H9 (cell line): ENCODE data around the gene RBM14. TPM values are rescaled to one million over a fixed set of nuclear protein-coding genes. Genes with fewer than 3 reads are reported as not detected.

Experiments used
- DNase-seq: peaks from one replicate; pipeline ENCODE4 v3.0.0-alpha.2; 2017
- H2AFZ ChIP-seq: one replicate; pipeline ENCODE4 v1.6.1; 2013; ENCODE audit warnings: mild to moderate bottlenecking, low read length, control low read depth, moderate library complexity
- H2AK5ac ChIP-seq: 2 replicates; pipeline ENCODE4 v1.6.1; 2013; ENCODE audit warnings: low read length, control low read depth, mixed read lengths; ENCODE audit not compliant: insufficient read length
- H2BK120ac ChIP-seq: one replicate; pipeline ENCODE4 v1.6.1; 2013; ENCODE audit warnings: low read depth, mild to moderate bottlenecking, low read length, control low read depth, inconsistent platforms; ENCODE audit not compliant: poor library complexity, severe bottlenecking
- H2BK12ac ChIP-seq: 2 replicates; pipeline ENCODE4 v1.6.1; 2013; ENCODE audit warnings: low read length, control low read depth, mixed read lengths, low read depth; ENCODE audit not compliant: insufficient read length
- H2BK15ac ChIP-seq: 2 replicates; pipeline ENCODE4 v1.6.1; 2013; ENCODE audit warnings: low read depth, low read length, control low read depth
- H2BK20ac ChIP-seq: one replicate; pipeline ENCODE4 v1.6.1; 2013; ENCODE audit warnings: low read depth, mild to moderate bottlenecking, low read length, control low read depth, inconsistent platforms; ENCODE audit not compliant: poor library complexity, severe bottlenecking
- H2BK5ac ChIP-seq: 2 replicates; pipeline ENCODE4 v1.6.1; 2013; ENCODE audit warnings: low read length, control low read depth, mixed read lengths; ENCODE audit not compliant: insufficient read length
- H3K14ac ChIP-seq: 2 replicates; pipeline ENCODE4 v1.6.1; 2013; ENCODE audit warnings: low read length, control low read depth; ENCODE audit not compliant: insufficient read depth
- H3K18ac ChIP-seq: 2 replicates; pipeline ENCODE4 v1.6.1; 2013; ENCODE audit warnings: low read depth, mild to moderate bottlenecking, mixed read lengths, low read length, control low read depth; ENCODE audit not compliant: insufficient read length
- H3K23ac ChIP-seq: 2 replicates; pipeline ENCODE4 v1.6.1; 2013; ENCODE audit warnings: low read length, control low read depth, mixed read lengths, low read depth; ENCODE audit not compliant: insufficient read length
- H3K23me2 ChIP-seq: 2 replicates; pipeline ENCODE4 v1.6.1; 2013; ENCODE audit warnings: low read depth, mild to moderate bottlenecking, mixed read lengths, low read length, control low read depth; ENCODE audit not compliant: insufficient read length, poor library complexity, severe bottlenecking
- H3K27ac ChIP-seq: 2 replicates; pipeline ENCODE4 v1.5.1; 2013; ENCODE audit warnings: low read length, control low read depth, mixed read lengths, low read depth; ENCODE audit not compliant: insufficient read length
- H3K27me3 ChIP-seq: 2 replicates; pipeline ENCODE4 v1.6.1; 2013; ENCODE audit warnings: low read length, control low read depth, inconsistent platforms; ENCODE audit not compliant: insufficient read depth
- H3K4ac ChIP-seq: 2 replicates; pipeline ENCODE4 v1.6.1; 2013; ENCODE audit warnings: low read depth, mild to moderate bottlenecking, control low read depth, inconsistent platforms, low read length, moderate library complexity
- H3K4me1 ChIP-seq: 2 replicates; pipeline ENCODE4 v1.6.1; 2013; ENCODE audit warnings: low read length, control low read depth, inconsistent platforms; ENCODE audit not compliant: insufficient read depth
- H3K4me2 ChIP-seq: 2 replicates; pipeline ENCODE4 v1.6.1; 2013; ENCODE audit warnings: low read length, control low read depth, mixed read lengths; ENCODE audit not compliant: insufficient read length, insufficient read depth
- H3K56ac ChIP-seq: 2 replicates; pipeline ENCODE4 v1.6.1; 2013; ENCODE audit warnings: low read depth, mild to moderate bottlenecking, mixed read lengths, low read length, control low read depth; ENCODE audit not compliant: insufficient read length
- H3K79me1 ChIP-seq: 2 replicates; pipeline ENCODE4 v1.6.1; 2013; ENCODE audit warnings: low read depth, mild to moderate bottlenecking, moderate library complexity, low read length, control low read depth, inconsistent platforms; ENCODE audit not compliant: insufficient read depth, poor library complexity, severe bottlenecking
- H3K79me2 ChIP-seq: 2 replicates; pipeline ENCODE4 v1.6.1; 2013; ENCODE audit warnings: low read length, control low read depth, inconsistent platforms; ENCODE audit not compliant: insufficient read depth
- H3K9ac ChIP-seq: 2 replicates; pipeline ENCODE4 v1.6.1; 2013; ENCODE audit warnings: low read length, control low read depth, mixed read lengths; ENCODE audit not compliant: insufficient read length; ENCODE audit errors: extremely low read depth
- H3K9me3 ChIP-seq: one replicate; pipeline ENCODE4 v1.6.1; 2013; ENCODE audit warnings: low read depth, low read length, inconsistent platforms; ENCODE audit not compliant: control insufficient read depth
- H3T11ph ChIP-seq: one replicate; pipeline ENCODE4 v1.6.1; 2013; ENCODE audit warnings: mild to moderate bottlenecking, low read length, control low read depth, inconsistent platforms
- H4K20me1 ChIP-seq: one replicate; pipeline ENCODE4 v1.6.1; 2013; ENCODE audit not compliant: control insufficient read depth, insufficient read length, insufficient read depth
- H4K5ac ChIP-seq: 2 replicates; pipeline ENCODE4 v1.6.1; 2013; ENCODE audit warnings: low read depth, mild to moderate bottlenecking, mixed read lengths, low read length, control low read depth; ENCODE audit not compliant: insufficient read length
- H4K8ac ChIP-seq: replicated peaks from 2 replicates; pipeline ENCODE4 v1.6.1; 2013; ENCODE audit warnings: low read length, control low read depth, mixed read lengths, low read depth; ENCODE audit not compliant: insufficient read length
- H4K91ac ChIP-seq: 2 replicates; pipeline ENCODE4 v1.6.1; 2013; ENCODE audit warnings: low read depth, mild to moderate bottlenecking, moderate library complexity, mixed read lengths, low read length, control low read depth; ENCODE audit not compliant: insufficient read length
- H3K27ac Mint-ChIP-seq, 3 experiments: 2 replicates in 2 of 3; 3 replicates in 1 of 3; pipeline ENCODE4 v1.8.0; 2020 to 2021; ENCODE audit warnings: mixed read lengths in 3 of 3, mild to moderate bottlenecking in 1 of 3, moderate library complexity in 1 of 3
- H3K27me3 Mint-ChIP-seq: 2 replicates; pipeline ENCODE4 v1.8.0; 2021; ENCODE audit warnings: low read depth, mild to moderate bottlenecking, moderate library complexity, mixed read lengths
- H3K36me3 Mint-ChIP-seq, 3 experiments: 2 replicates in 2 of 3; 3 replicates in 1 of 3; pipeline ENCODE4 v1.8.0; 2020 to 2021; ENCODE audit warnings: low read depth in 3 of 3, mixed read lengths in 3 of 3; ENCODE audit not compliant: insufficient read depth in 1 of 3
- H3K4me1 Mint-ChIP-seq, 2 experiments: 2 replicates each; pipeline ENCODE4 v1.8.0; 2020; ENCODE audit warnings: mixed read lengths in 2 of 2
- H3K4me3 Mint-ChIP-seq, 2 experiments: 2 replicates in 1 of 2; 3 replicates in 1 of 2; pipeline ENCODE4 v1.8.0; 2020 to 2021; ENCODE audit warnings: mild to moderate bottlenecking in 2 of 2, mixed read lengths in 2 of 2, moderate library complexity in 1 of 2
- H3K9me3 Mint-ChIP-seq, 2 experiments: 2 replicates in 1 of 2; 3 replicates in 1 of 2; pipeline ENCODE4 v1.8.0; 2020; ENCODE audit warnings: mild to moderate bottlenecking in 2 of 2, mixed read lengths in 2 of 2, moderate library complexity in 1 of 2
- CTCF ChIP-seq: fragments of 200-600 bp; sonication (generic); conservative IDR thresholded peaks from 3 replicates; pipeline ENCODE4 v1.8.0; 2021; ENCODE audit warnings: antibody characterized with exemption, mild to moderate bottlenecking
- WGBS: extraction: QIAGEN DNeasy Blood & Tissue Kit; methylation state at CpG from one replicate; pipeline ENCODE4 v1.1.7; 2013; ENCODE audit warnings: missing lambda C conversion rate, low lambda C conversion rate, mixed read lengths; ENCODE audit not compliant: insufficient read length; ENCODE audit errors: extremely low coverage; 5-methylcytosine and 5-hydroxymethylcytosine counted together
- total RNA-seq: library from RNA; stranded (reverse); gene quantifications from 2 replicates; pipeline ENCODE4 v1.2.1, GENCODE V29; 2021

The RBM14 gene
- total RNA-seq, 1 experiment from 2014 or later, result 171 TPM

- Histone ChIP-seq H2BK15ac (no peak overlapping the region), H2BK20ac (no peak overlapping the region), H3K9me3 (no peaks in the 10 kb centered on the region), H4K5ac (no peak overlapping the region), H3K27ac (no peak overlapping the region), H4K20me1 (peaks cover 3% of the 10 kb centered on the region), H2BK12ac (no peak overlapping the region), H3T11ph (no peak overlapping the region), H3K79me1 (peaks cover 6% of the 10 kb centered on the region), H3K23ac (no peak overlapping the region), H3K79me2 (peaks cover 67% of the 10 kb centered on the region), H3K4me2 (peak overlapping the region; percentile 86), H3K18ac (no peak overlapping the region), H2AK5ac (no peak overlapping the region), H2BK5ac (no peak overlapping the region), H4K8ac (no peak overlapping the region), H3K4me1 (no peaks in the 10 kb centered on the region; the same call in 1 of the 2 replicates), H3K27me3 (no peaks in the 10 kb centered on the region), H3K4ac (no peak overlapping the region), H3K14ac (no peak overlapping the region), H2AFZ (no peak overlapping the region), H3K9ac (peak overlapping the region; percentile 91), H4K91ac (no peak overlapping the region), H2BK120ac (no peak overlapping the region), H3K23me2 (peaks cover 14% of the 10 kb centered on the region), H3K56ac (no peak overlapping the region)
- TF ChIP-seq CTCF, result no peak
- H3K27me3 Mint-ChIP-seq, result no peaks in the 10 kb centered on the region
- DNase-seq, result no peak
- peaks cover 38 to 70% (median 60%) of the 10 kb centered on the region in 3 experiments for H3K36me3 Mint-ChIP-seq
- peak overlapping the region; percentile 97 to 98 for H3K4me3 Mint-ChIP-seq
- no peaks in the 10 kb centered on the region; a peak in 2 of 5 replicates for H3K9me3 Mint-ChIP-seq
- H3K27ac Mint-ChIP-seq, result peak overlapping the region in 2 of 3 experiments; percentile 39 to 42; a peak in 2 of 7 replicates
- peaks cover 30 to 45% of the 10 kb centered on the region in 2 experiments for H3K4me1 Mint-ChIP-seq
- no CpG with 5 or more reads among the region's 4 CpGs for WGBS
Observed at GRCh38 chr11:66619080-66619554, 2.7 kb downstream of the RBM14 start.
